Measurements from ENCODE around the gene TTLL9.

The TTLL9 gene

DNA sequence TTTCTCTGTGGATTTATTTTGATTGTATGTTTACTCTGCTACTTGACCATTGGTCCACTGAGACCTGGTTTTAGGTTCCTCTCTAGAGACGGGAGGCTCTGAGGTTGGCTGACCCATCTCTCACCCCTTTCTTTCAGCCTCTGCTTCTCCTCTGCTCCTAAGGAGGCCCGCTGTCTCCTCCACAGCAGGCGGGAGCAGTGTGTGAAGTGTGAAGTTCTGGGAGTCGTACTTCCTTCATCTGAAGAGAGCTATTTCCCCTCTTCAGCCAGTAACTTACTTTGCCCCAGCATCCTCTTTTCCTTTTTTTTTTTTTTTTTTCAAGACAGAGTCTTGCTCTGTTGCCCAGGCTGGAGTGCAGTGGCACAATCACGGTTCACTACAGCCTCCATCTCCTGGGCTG lies 60.3 kb downstream of the TTLL9 start:
- H3K27me3 ChIP-seq (replicated peaks), result peaks cover 4% of the 10 kb centered on the region
- no peak for DNase-seq
- no peaks in the 10 kb centered on the region for H3K36me3 ChIP-seq (replicated peaks)
- in situ Hi-C loops (cut with HindIII; ENCODE audit: low pct_ligation_motif_present, low sequenced_read_pairs), result no loop called here
- H3K4me3 ChIP-seq (ENCODE audit: low read depth, low read length), result no peak overlapping the region
- no peak overlapping the region for H3K27ac ChIP-seq
- TF ChIP-seq CTCF (IDR thresholded peaks at IDR 0.05; ENCODE audit: low read depth, low read length, missing control alignments), result no peak

DNA sequence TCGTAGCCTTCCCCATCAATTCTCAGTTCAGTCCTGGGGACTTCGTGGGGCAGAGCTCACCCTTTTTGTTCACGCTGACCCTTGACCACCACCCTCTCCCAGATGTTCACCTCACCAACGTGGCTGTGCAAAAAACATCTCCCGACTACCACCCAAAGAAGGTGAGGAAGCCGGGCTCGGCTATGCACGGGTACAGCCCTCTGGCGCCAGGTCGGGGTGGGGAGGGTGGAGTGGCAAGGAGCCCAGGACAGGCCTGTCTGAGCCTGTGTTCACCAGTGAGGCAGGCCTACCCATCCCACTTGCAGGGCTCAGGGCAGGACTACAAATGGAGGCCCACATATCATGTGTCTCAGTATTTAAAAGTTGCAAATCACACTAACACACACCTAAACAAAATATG lies 63.3 kb downstream of the TTLL9 start:
- Histone ChIP-seq H3K36me3 (replicated peaks) (no peaks in the 10 kb centered on the region), H3K27me3 (replicated peaks) (peaks cover 3% of the 10 kb centered on the region), H3K27ac (no peak overlapping the region), H3K4me3 (ENCODE audit: low read depth, low read length) (no peak overlapping the region)
- in situ Hi-C loops (cut with HindIII; ENCODE audit: low pct_ligation_motif_present, low sequenced_read_pairs), result no loop called here
- no peak for TF ChIP-seq CTCF (IDR thresholded peaks at IDR 0.05; ENCODE audit: low read depth, low read length, missing control alignments)
- DNase-seq, result no peak

DNA sequence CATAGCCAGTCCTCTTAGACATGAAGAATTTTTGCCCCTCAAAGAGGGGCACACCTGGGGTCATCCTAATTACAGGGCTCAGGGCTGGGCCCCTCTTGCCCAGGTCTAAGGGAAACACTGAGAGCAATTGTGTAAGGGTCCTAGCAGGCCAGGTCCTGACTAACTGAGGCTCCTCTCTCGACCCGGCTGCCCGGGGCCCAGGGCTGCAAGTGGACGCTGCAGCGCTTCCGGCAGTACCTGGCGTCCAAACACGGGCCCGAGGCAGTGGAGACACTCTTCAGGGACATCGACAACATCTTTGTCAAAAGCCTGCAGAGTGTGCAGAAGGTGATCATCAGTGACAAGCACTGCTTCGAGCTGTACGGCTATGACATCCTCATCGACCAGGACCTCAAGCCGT lies 64.1 kb downstream of the TTLL9 start:
- TF ChIP-seq CTCF (IDR thresholded peaks at IDR 0.05; ENCODE audit: low read depth, low read length, missing control alignments), result no peak
- Histone ChIP-seq H3K4me3 (ENCODE audit: low read depth, low read length) (no peak overlapping the region), H3K36me3 (replicated peaks) (no peaks in the 10 kb centered on the region), H3K27ac (no peak overlapping the region), H3K27me3 (replicated peaks) (no peaks in the 10 kb centered on the region)
- DNase-seq, result no peak
- in situ Hi-C loops (cut with HindIII; ENCODE audit: low pct_ligation_motif_present, low sequenced_read_pairs), result no loop called here

- H3K27ac ChIP-seq, result no peak overlapping the region
- no peak for DNase-seq
- no peak for TF ChIP-seq CTCF (IDR thresholded peaks at IDR 0.05; ENCODE audit: low read depth, low read length, missing control alignments)
- in situ Hi-C loops (cut with HindIII; ENCODE audit: low pct_ligation_motif_present, low sequenced_read_pairs), result no loop called here
- H3K36me3 ChIP-seq (replicated peaks), result no peaks in the 10 kb centered on the region
- no peak overlapping the region for H3K4me3 ChIP-seq (ENCODE audit: low read depth, low read length)
- H3K27me3 ChIP-seq (replicated peaks), result no peaks in the 10 kb centered on the region
Measured at GRCh38 chr20:31934968-31935764, 64.7 kb downstream of the TTLL9 start.

DNA sequence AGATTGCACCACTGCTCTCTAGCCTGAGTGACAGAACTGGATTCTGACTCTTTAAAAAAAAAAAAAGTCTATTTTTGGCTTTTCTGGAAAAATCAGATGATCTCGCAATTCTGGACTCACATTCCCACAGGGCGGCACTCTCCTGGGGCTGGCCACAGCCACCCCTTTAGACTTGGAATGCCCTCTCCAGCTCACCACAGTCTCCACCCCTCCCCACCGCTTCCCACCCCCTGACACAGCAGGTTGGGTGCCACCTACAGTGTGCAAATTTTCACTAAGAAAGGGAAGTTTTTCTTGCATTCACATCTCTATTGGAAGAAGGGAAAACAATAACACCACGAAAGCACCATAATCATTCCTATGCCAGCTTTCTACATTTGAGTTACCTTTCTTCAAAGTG lies 66.0 kb downstream of the TTLL9 start:
- no peak for DNase-seq
- Histone ChIP-seq H3K36me3 (replicated peaks) (no peaks in the 10 kb centered on the region), H3K4me3 (ENCODE audit: low read depth, low read length) (no peak overlapping the region), H3K27me3 (replicated peaks) (no peaks in the 10 kb centered on the region), H3K27ac (no peak overlapping the region)
- in situ Hi-C loops (cut with HindIII; ENCODE audit: low pct_ligation_motif_present, low sequenced_read_pairs), result no loop called here
- TF ChIP-seq CTCF (IDR thresholded peaks at IDR 0.05; ENCODE audit: low read depth, low read length, missing control alignments), result no peak

DNA sequence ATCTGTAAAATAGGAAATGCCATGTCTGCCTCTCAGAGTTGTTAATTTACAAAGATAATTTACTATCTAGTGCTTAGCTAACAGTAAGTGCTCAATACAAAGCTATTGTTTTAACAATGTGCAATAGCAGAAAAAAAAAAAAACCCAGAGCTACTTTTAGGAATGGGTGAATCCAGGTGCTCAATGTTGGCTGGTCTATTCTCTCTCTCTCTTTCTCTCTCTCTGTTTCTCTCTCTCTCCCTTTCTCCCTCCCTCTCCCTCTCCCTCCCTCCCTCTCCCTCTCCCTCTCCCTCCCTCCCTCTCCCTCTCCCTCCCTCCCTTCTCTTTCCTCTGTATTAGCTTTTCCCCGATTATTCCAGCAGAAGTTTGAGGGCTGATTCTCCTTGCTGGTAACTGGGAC lies 67.4 kb downstream of the TTLL9 start:
- Histone ChIP-seq H3K27ac (no peak overlapping the region), H3K27me3 (replicated peaks) (no peaks in the 10 kb centered on the region), H3K36me3 (replicated peaks) (no peaks in the 10 kb centered on the region), H3K4me3 (ENCODE audit: low read depth, low read length) (no peak overlapping the region)
- DNase-seq, result no peak
- in situ Hi-C loops (cut with HindIII; ENCODE audit: low pct_ligation_motif_present, low sequenced_read_pairs), result no loop called here
- TF ChIP-seq CTCF (IDR thresholded peaks at IDR 0.05; ENCODE audit: low read depth, low read length, missing control alignments), result no peak

Measured in brain microvascular endothelial cell (primary cell).